ENCODE results near the gene GAGE12E.
"Not testable (repeated sequence)": the region's sequence is repeated elsewhere in the genome, so short reads cannot be mapped to it uniquely, and the experiment has no call there.

The GAGE12E gene, protein sequence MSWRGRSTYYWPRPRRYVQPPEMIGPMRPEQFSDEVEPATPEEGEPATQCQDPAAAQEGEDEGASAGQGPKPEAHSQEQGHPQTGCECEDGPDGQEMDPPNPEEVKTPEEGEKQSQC

DNA sequence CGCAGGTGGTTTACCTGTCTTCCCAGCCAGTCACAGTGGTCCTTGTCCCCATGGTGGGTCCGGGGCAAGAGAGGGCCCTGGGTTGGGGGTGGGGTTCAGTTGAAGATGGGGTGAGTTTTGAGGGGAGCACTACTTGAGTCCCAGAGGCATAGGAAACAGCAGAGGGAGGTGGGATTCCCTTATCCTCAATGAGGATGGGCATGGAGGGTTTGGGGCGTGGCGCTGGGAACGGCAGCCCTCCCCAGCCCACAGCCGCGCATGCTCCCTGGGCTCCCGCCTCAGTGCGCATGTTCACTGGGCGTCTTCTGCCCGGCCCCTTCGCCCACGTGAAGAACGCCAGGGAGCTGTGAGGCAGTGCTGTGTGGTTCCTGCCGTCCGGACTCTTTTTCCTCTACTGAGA, at the start of gene GAGE12E:
TSS of gene GAGE12E (plus strand) at position 301 of the 400 bp plus-strand sequence. CDS start 1,155 bp downstream, outside the sequence.
- DNase-seq, result not testable (repeated sequence)

DNA sequence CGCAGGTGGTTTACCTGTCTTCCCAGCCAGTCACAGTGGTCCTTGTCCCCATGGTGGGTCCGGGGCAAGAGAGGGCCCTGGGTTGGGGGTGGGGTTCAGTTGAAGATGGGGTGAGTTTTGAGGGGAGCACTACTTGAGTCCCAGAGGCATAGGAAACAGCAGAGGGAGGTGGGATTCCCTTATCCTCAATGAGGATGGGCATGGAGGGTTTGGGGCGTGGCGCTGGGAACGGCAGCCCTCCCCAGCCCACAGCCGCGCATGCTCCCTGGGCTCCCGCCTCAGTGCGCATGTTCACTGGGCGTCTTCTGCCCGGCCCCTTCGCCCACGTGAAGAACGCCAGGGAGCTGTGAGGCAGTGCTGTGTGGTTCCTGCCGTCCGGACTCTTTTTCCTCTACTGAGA, 19.2 kb upstream of the GAGE12E start, which contains the start of gene GAGE12C:
TSS of gene GAGE12C (plus strand) at position 301 of the 400 bp plus-strand sequence. CDS start 1,155 bp downstream, outside the sequence.
- not testable (repeated sequence) for DNase-seq

DNA sequence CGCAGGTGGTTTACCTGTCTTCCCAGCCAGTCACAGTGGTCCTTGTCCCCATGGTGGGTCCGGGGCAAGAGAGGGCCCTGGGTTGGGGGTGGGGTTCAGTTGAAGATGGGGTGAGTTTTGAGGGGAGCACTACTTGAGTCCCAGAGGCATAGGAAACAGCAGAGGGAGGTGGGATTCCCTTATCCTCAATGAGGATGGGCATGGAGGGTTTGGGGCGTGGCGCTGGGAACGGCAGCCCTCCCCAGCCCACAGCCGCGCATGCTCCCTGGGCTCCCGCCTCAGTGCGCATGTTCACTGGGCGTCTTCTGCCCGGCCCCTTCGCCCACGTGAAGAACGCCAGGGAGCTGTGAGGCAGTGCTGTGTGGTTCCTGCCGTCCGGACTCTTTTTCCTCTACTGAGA, 9.7 kb upstream of the GAGE12E start, which contains the start of gene GAGE12D:
TSS of gene GAGE12D (plus strand) at position 301 of the 400 bp plus-strand sequence. CDS start 1,155 bp downstream, outside the sequence.
- DNase-seq, result not testable (repeated sequence)

DNA sequence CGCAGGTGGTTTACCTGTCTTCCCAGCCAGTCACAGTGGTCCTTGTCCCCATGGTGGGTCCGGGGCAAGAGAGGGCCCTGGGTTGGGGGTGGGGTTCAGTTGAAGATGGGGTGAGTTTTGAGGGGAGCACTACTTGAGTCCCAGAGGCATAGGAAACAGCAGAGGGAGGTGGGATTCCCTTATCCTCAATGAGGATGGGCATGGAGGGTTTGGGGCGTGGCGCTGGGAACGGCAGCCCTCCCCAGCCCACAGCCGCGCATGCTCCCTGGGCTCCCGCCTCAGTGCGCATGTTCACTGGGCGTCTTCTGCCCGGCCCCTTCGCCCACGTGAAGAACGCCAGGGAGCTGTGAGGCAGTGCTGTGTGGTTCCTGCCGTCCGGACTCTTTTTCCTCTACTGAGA, 9.5 kb downstream of the GAGE12E start, which contains the start of gene GAGE12F:
TSS of gene GAGE12F (plus strand) at position 301 of the 400 bp plus-strand sequence. CDS start 1,155 bp downstream, outside the sequence.
- not testable (repeated sequence) for DNase-seq

DNA sequence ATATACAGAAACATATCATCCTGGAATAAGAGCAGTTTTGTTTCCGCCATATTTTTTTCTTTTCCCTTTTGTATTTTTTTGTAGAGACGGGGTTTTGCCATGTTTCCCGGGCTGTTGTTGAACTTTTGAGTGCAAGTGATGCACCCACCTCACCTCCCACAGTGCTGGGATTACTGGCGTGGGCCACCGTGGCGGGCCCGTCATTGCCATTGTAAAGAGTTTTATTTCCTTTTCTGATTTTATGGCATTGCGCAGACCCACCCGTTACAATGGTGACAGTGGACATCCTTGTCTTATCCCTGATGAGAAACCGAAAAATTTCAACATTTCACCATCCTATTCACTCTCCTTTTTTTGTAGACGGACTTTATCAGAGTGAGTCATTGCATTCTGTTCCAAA, 17.6 kb downstream of the GAGE12E start:
- not testable (repeated sequence) for DNase-seq

DNA sequence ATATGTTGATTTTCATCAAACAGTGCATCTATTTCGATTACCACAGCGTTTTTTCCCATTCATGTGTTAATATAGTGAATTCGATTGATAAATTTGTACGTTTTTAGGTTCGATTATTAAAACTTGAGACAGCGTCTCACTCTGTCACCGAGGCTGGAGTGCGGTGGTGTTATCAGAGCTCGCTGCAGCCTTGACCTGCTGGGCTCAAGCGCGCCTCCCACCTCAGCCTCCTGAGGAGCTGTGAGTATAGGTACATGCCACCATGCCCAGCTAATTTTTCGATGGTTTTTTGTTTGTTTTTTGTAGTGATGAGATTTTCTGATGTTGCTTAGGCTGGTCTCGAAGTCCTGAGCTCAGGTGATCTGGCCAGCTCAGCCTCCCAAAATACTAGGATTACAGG, 18.1 kb downstream of the GAGE12E start:
- not testable (repeated sequence) for DNase-seq

DNA sequence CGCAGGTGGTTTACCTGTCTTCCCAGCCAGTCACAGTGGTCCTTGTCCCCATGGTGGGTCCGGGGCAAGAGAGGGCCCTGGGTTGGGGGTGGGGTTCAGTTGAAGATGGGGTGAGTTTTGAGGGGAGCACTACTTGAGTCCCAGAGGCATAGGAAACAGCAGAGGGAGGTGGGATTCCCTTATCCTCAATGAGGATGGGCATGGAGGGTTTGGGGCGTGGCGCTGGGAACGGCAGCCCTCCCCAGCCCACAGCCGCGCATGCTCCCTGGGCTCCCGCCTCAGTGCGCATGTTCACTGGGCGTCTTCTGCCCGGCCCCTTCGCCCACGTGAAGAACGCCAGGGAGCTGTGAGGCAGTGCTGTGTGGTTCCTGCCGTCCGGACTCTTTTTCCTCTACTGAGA, 19.0 kb downstream of the GAGE12E start, which contains the start of gene GAGE12G:
TSS of gene GAGE12G (plus strand) at position 301 of the 400 bp plus-strand sequence. CDS start 1,155 bp downstream, outside the sequence.
- DNase-seq, result not testable (repeated sequence)

DNA sequence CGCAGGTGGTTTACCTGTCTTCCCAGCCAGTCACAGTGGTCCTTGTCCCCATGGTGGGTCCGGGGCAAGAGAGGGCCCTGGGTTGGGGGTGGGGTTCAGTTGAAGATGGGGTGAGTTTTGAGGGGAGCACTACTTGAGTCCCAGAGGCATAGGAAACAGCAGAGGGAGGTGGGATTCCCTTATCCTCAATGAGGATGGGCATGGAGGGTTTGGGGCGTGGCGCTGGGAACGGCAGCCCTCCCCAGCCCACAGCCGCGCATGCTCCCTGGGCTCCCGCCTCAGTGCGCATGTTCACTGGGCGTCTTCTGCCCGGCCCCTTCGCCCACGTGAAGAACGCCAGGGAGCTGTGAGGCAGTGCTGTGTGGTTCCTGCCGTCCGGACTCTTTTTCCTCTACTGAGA, 28.6 kb downstream of the GAGE12E start, which contains the start of gene GAGE12H:
TSS of gene GAGE12H (plus strand) at position 301 of the 400 bp plus-strand sequence. CDS start 1,155 bp downstream, outside the sequence.
- DNase-seq, result not testable (repeated sequence)

DNA sequence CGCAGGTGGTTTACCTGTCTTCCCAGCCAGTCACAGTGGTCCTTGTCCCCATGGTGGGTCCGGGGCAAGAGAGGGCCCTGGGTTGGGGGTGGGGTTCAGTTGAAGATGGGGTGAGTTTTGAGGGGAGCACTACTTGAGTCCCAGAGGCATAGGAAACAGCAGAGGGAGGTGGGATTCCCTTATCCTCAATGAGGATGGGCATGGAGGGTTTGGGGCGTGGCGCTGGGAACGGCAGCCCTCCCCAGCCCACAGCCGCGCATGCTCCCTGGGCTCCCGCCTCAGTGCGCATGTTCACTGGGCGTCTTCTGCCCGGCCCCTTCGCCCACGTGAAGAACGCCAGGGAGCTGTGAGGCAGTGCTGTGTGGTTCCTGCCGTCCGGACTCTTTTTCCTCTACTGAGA, 38.1 kb downstream of the GAGE12E start, which contains the start of gene GAGE2A:
TSS of gene GAGE2A (plus strand) at position 301 of the 400 bp plus-strand sequence. CDS start 1,155 bp downstream, outside the sequence.
- DNase-seq, result not testable (repeated sequence)

DNA sequence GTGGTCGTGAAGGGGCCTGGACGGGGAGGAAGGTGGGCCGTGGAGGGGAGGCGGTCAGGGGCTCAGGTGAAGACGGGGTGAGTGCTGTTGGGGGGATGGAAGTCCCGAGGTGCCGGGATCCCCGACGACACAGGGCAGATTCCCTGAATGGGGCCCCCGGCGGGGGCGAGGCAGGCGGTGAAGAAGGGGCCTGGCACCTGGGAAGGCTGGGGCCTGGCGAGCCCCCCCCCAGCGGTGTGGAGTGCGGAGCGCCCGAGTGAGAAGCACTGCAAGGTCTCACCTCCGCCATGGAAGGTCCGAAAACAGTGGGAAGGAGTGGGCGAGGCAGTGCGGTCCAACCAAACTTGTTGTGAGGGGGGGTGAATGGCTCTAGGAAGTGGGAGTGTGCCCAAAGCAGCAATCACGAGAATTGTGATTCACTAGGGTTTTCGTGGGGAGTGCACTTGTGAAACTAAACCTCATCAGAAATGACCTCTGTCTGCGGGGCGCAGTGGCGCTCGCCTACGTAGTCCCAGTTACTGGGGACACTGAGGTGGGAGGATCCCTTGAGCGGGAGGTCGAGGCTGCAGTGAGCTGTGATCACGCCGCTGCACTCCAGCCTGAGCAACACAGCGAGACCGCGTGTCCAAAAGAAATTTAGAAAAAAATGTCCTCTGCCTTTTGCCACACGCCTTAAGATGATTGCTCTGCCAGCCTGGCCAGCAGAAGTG, 38.8 kb downstream of the GAGE12E start:
- DNase-seq, result not testable (repeated sequence)

DNA sequence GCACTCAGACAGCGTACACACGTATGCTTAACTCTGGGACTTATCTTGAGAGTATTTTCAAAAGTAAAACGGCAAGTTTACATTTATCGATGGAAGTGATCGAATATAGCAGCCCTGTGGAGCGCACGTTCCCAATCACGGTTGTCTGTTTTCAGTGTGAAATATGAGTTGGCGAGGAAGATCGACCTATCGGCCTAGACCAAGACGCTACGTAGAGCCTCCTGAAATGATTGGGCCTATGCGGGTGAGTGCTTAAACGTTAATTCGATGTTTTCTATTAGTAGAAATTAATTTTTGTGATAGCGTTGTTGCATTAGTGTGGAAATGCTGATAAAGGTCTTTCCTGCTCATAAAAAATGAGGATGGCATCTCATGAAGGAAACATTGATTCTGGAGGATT, 39.4 kb downstream of the GAGE12E start:
- DNase-seq, result not testable (repeated sequence)

DNA sequence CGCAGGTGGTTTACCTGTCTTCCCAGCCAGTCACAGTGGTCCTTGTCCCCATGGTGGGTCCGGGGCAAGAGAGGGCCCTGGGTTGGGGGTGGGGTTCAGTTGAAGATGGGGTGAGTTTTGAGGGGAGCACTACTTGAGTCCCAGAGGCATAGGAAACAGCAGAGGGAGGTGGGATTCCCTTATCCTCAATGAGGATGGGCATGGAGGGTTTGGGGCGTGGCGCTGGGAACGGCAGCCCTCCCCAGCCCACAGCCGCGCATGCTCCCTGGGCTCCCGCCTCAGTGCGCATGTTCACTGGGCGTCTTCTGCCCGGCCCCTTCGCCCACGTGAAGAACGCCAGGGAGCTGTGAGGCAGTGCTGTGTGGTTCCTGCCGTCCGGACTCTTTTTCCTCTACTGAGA, 47.6 kb downstream of the GAGE12E start, which contains the start of gene GAGE1:
TSS of gene GAGE1 (plus strand) at position 301 of the 400 bp plus-strand sequence. CDS start 1,155 bp downstream, outside the sequence.
- DNase-seq, result not testable (repeated sequence)

Measured in NCI-H446 (cell line).